Measurements from ENCODE around the gene GSTK1.

The GSTK1 gene

GRCh38 chr7:143225047-143225446 is 38.2 kb upstream of the GSTK1 start:
- H2AFZ ChIP-seq (ENCODE audit: low read length, unreplicated experiment) = no peak overlapping the region

GRCh38 chr7:143227806-143228205 is 35.4 kb upstream of the GSTK1 start:
- Histone ChIP-seq H3K4me1 (ENCODE audit: control insufficient read depth, insufficient read depth, low read length, unreplicated experiment) (peaks cover 7% of the 10 kb centered on the region), H3K4me3 (ENCODE audit: low read depth, low read length) (no peak overlapping the region), H2AFZ (ENCODE audit: low read length, unreplicated experiment) (no peak overlapping the region), H3K36me3 (ENCODE audit: insufficient read depth, low read length) (no peaks in the 10 kb centered on the region), H3K79me2 (ENCODE audit: control insufficient read depth, insufficient read depth, low read length, unreplicated experiment) (no peaks in the 10 kb centered on the region), H3K27ac (ENCODE audit: low read depth, low read length) (no peak overlapping the region), H3K27me3 (ENCODE audit: insufficient read depth, low read length) (peaks cover 17% of the 10 kb centered on the region)

More at GRCh38 chr7:143225047-143225446, 38.2 kb upstream of the GSTK1 start:
- Histone ChIP-seq H3K27me3 (ENCODE audit: insufficient read depth, low read length) (peaks cover 28% of the 10 kb centered on the region), H3K79me2 (ENCODE audit: control insufficient read depth, insufficient read depth, low read length, unreplicated experiment) (no peaks in the 10 kb centered on the region), H3K4me3 (ENCODE audit: low read depth, low read length) (no peak overlapping the region), H3K27ac (ENCODE audit: low read depth, low read length) (no peak overlapping the region), H3K4me1 (ENCODE audit: control insufficient read depth, insufficient read depth, low read length, unreplicated experiment) (peaks cover 7% of the 10 kb centered on the region), H3K36me3 (ENCODE audit: insufficient read depth, low read length) (no peaks in the 10 kb centered on the region)

- Histone ChIP-seq H2AFZ (ENCODE audit: low read length, unreplicated experiment) (no peak overlapping the region), H3K27me3 (ENCODE audit: insufficient read depth, low read length) (0 out of 2 replicates have a peak, but pooled peaks cover 5% of the 10 kb centered on the region), H3K4me3 (ENCODE audit: low read depth, low read length) (no peak overlapping the region), H3K36me3 (ENCODE audit: insufficient read depth, low read length) (no peaks in the 10 kb centered on the region), H3K79me2 (ENCODE audit: control insufficient read depth, insufficient read depth, low read length, unreplicated experiment) (no peaks in the 10 kb centered on the region), H3K27ac (ENCODE audit: low read depth, low read length) (no peak overlapping the region), H3K4me1 (ENCODE audit: control insufficient read depth, insufficient read depth, low read length, unreplicated experiment) (peaks cover 7% of the 10 kb centered on the region)
These were observed 34.0 kb upstream of the GSTK1 start for GRCh38 chr7:143229054-143229790.

- 0 out of 2 replicates have a peak, but pooled peaks cover 5% of the 10 kb centered on the region for H3K27me3 ChIP-seq (ENCODE audit: insufficient read depth, low read length)
These were observed 32.4 kb upstream of the GSTK1 start for GRCh38 chr7:143230602-143231457.

DNA sequence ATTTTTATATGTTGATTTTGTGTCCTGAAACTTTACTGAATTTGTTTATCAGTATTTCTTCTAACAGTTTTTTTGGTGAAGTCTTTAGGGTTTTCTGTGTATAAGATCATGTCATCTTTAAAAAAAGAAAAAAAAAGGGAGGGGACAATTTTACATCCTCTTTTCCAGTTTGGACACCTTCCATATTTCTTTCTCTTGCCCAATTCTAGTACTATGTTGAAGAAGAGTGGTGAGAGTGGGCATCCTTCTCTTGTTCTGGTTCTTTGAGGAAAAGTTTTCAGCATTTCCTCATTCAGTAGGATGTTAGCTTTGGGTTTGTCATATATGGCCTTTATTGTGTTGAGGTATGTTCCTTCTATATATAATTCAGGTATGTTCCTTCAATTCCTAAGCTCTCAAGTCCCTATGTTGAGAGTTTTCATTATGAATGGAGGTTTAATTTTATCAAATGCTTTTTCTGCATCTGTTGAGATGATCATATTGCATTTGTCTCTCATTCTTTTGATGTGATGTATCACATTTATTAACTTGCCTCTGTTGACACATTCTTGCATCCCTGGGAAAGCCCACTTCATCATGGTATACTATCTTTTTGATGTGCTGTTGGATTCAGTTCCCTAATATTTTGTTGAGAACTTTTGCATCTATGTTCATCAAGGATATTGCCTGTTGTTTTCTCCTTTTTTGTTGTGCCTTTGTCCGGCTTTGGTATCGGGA is 29.3 kb upstream of the GSTK1 start:
- Histone ChIP-seq H3K36me3 (ENCODE audit: insufficient read depth, low read length) (no peaks in the 10 kb centered on the region), H3K79me2 (ENCODE audit: control insufficient read depth, insufficient read depth, low read length, unreplicated experiment) (no peaks in the 10 kb centered on the region), H3K4me3 (ENCODE audit: low read depth, low read length) (no peak overlapping the region), H3K4me1 (ENCODE audit: control insufficient read depth, insufficient read depth, low read length, unreplicated experiment) (peaks cover 9% of the 10 kb centered on the region), H3K27me3 (ENCODE audit: insufficient read depth, low read length) (0 out of 2 replicates have a peak, but pooled peaks cover 5% of the 10 kb centered on the region), H2AFZ (ENCODE audit: low read length, unreplicated experiment) (no peak overlapping the region), H3K27ac (ENCODE audit: low read depth, low read length) (no peak overlapping the region)

More at GRCh38 chr7:143230602-143231457, 32.4 kb upstream of the GSTK1 start:
- Histone ChIP-seq H3K4me1 (ENCODE audit: control insufficient read depth, insufficient read depth, low read length, unreplicated experiment) (peaks cover 7% of the 10 kb centered on the region), H3K4me3 (ENCODE audit: low read depth, low read length) (no peak overlapping the region), H3K79me2 (ENCODE audit: control insufficient read depth, insufficient read depth, low read length, unreplicated experiment) (no peaks in the 10 kb centered on the region), H3K27ac (ENCODE audit: low read depth, low read length) (no peak overlapping the region), H3K36me3 (ENCODE audit: insufficient read depth, low read length) (no peaks in the 10 kb centered on the region), H2AFZ (ENCODE audit: low read length, unreplicated experiment) (no peak overlapping the region)

DNA sequence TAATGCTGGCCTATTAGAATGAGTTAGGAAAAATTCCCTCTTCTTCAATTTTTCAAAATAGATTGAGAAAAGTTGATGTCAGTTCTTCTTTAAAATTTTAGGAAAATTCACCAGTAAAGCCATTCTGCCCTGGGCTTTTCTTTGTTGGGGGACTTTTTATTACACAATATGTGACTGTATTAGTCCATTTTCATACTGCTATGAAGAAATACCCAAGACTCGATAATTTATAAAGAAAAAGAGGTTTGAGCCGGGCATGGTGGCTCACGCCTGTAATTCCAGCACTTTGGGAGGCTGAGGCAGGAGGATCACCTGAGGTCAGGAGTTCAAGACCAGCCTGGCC is 28.7 kb upstream of the GSTK1 start:
- Histone ChIP-seq H3K4me3 (ENCODE audit: low read depth, low read length) (no peak overlapping the region), H3K27ac (ENCODE audit: low read depth, low read length) (no peak overlapping the region), H3K36me3 (ENCODE audit: insufficient read depth, low read length) (no peaks in the 10 kb centered on the region), H2AFZ (ENCODE audit: low read length, unreplicated experiment) (no peak overlapping the region), H3K79me2 (ENCODE audit: control insufficient read depth, insufficient read depth, low read length, unreplicated experiment) (no peaks in the 10 kb centered on the region), H3K4me1 (ENCODE audit: control insufficient read depth, insufficient read depth, low read length, unreplicated experiment) (peaks cover 10% of the 10 kb centered on the region), H3K27me3 (ENCODE audit: insufficient read depth, low read length) (0 out of 2 replicates have a peak, but pooled peaks cover 5% of the 10 kb centered on the region)

- Histone ChIP-seq H3K4me3 (ENCODE audit: low read depth, low read length) (no peak overlapping the region), H3K79me2 (ENCODE audit: control insufficient read depth, insufficient read depth, low read length, unreplicated experiment) (no peaks in the 10 kb centered on the region), H2AFZ (ENCODE audit: low read length, unreplicated experiment) (no peak overlapping the region), H3K27me3 (ENCODE audit: insufficient read depth, low read length) (0 out of 2 replicates have a peak, but pooled peaks cover 5% of the 10 kb centered on the region), H3K27ac (ENCODE audit: low read depth, low read length) (no peak overlapping the region), H3K4me1 (ENCODE audit: control insufficient read depth, insufficient read depth, low read length, unreplicated experiment) (peaks cover 20% of the 10 kb centered on the region), H3K36me3 (ENCODE audit: insufficient read depth, low read length) (no peaks in the 10 kb centered on the region)
These were observed 27.7 kb upstream of the GSTK1 start for GRCh38 chr7:143235561-143235960.

DNA sequence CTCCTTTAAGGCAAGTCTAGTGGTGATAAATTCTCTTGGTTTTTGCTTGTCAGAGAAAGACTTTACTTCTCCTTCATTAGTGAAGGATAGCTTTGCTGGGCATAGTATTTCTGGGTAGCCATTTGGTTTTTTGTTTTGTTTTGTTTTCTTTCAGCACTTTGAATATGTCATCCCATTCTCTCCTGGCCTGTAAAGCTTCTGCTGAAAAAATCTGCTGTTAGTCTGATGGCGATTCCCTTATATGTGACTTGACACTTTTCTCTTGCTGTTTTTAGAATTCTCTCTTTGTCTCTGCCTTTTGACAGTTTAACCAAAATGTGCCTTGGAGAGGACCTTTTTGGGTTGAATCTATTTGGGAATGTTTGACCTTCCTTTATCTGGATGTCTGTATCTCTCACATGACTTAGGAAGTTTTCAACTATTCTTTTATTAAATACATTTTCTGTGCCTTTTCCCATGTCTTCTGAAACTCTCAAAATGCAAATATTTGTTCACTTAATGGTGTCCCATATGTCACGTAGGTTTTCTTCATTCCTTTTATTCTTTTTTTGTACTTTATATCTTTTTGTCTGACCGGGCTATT is 26.7 kb upstream of the GSTK1 start:
- H3K4me3 ChIP-seq (ENCODE audit: low read depth, low read length) = no peak overlapping the region
- H3K27me3 ChIP-seq (ENCODE audit: insufficient read depth, low read length) = 0 out of 2 replicates have a peak, but pooled peaks cover 5% of the 10 kb centered on the region
- H3K36me3 ChIP-seq (ENCODE audit: insufficient read depth, low read length) = no peaks in the 10 kb centered on the region
- H3K4me1 ChIP-seq (ENCODE audit: control insufficient read depth, insufficient read depth, low read length, unreplicated experiment) = peaks cover 24% of the 10 kb centered on the region
- no peak overlapping the region for H3K27ac ChIP-seq (ENCODE audit: low read depth, low read length)
- no peak overlapping the region for H2AFZ ChIP-seq (ENCODE audit: low read length, unreplicated experiment)
- H3K79me2 ChIP-seq (ENCODE audit: control insufficient read depth, insufficient read depth, low read length, unreplicated experiment) = no peaks in the 10 kb centered on the region

- Histone ChIP-seq H3K27me3 (ENCODE audit: insufficient read depth, low read length) (0 out of 2 replicates have a peak, but pooled peaks cover 5% of the 10 kb centered on the region), H2AFZ (ENCODE audit: low read length, unreplicated experiment) (no peak overlapping the region), H3K4me1 (ENCODE audit: control insufficient read depth, insufficient read depth, low read length, unreplicated experiment) (peaks cover 24% of the 10 kb centered on the region), H3K4me3 (ENCODE audit: low read depth, low read length) (no peak overlapping the region), H3K36me3 (ENCODE audit: insufficient read depth, low read length) (no peaks in the 10 kb centered on the region), H3K79me2 (ENCODE audit: control insufficient read depth, insufficient read depth, low read length, unreplicated experiment) (no peaks in the 10 kb centered on the region), H3K27ac (ENCODE audit: low read depth, low read length) (no peak overlapping the region)
These were observed 25.9 kb upstream of the GSTK1 start for GRCh38 chr7:143237366-143237765.

- Histone ChIP-seq H3K27ac (ENCODE audit: low read depth, low read length) (no peak overlapping the region), H3K79me2 (ENCODE audit: control insufficient read depth, insufficient read depth, low read length, unreplicated experiment) (no peaks in the 10 kb centered on the region)
These were observed 24.8 kb upstream of the GSTK1 start for GRCh38 chr7:143238289-143238980.

More at GRCh38 chr7:143238289-143238980, 24.8 kb upstream of the GSTK1 start:
- Histone ChIP-seq H3K27me3 (ENCODE audit: insufficient read depth, low read length) (no peaks in the 10 kb centered on the region), H3K4me3 (ENCODE audit: low read depth, low read length) (no peak overlapping the region), H3K4me1 (ENCODE audit: control insufficient read depth, insufficient read depth, low read length, unreplicated experiment) (peaks cover 24% of the 10 kb centered on the region), H3K36me3 (ENCODE audit: insufficient read depth, low read length) (no peaks in the 10 kb centered on the region), H2AFZ (ENCODE audit: low read length, unreplicated experiment) (no peak overlapping the region)

All from ACC112 (cell line).